H1 (cell line): ENCODE measurements around the gene RFPL2. TPM values are rescaled to one million over a fixed set of nuclear protein-coding genes. Genes with fewer than 3 reads are reported as not detected.

Experiments
- CTCF ChIA-PET: fragments of 300-600 bp; sonication (Branson Sonifier 250); formaldehyde crosslinking; loops from one replicate; lab custom pipeline; 2021; ENCODE audit not compliant: partially characterized antibody; lab: Charles Lee
- POLR2A ChIA-PET: fragments of 300-600 bp; sonication (Branson Sonifier 250); formaldehyde crosslinking; loops from one replicate; lab custom pipeline; 2021; ENCODE audit warnings: inconsistent platforms; ENCODE audit not compliant: partially characterized antibody; lab: Charles Lee
- DNase-seq, 2 experiments: peaks; one replicate each; pipeline versions ENCODE4 v3.0.0 to v3.0.0-alpha.2; 2010 to 2022; ENCODE audit warnings: low spot score in 2 of 2, low read depth in 1 of 2, mixed read lengths in 1 of 2
- FAIRE-seq: peaks from 2 replicates; lab custom pipeline; 2011; peaks lifted over from hg19 to GRCh38; lab: Jason Lieb, UNC
- H2AFZ ChIP-seq: 2 replicates; pipeline ENCODE4 v1.8.1; 2012; ENCODE audit warnings: low read length, inconsistent platforms
- H2AK5ac ChIP-seq: 2 replicates; pipeline ENCODE4 v1.6.1; 2013; ENCODE audit warnings: low read depth, low read length
- H2BK120ac ChIP-seq: replicated peaks from 2 replicates; pipeline ENCODE3; 2013; ENCODE audit warnings: low read depth, low read length, inconsistent platforms
- H2BK12ac ChIP-seq: 2 replicates; pipeline ENCODE4 v1.6.1; 2013; ENCODE audit warnings: low read depth, low read length
- H2BK15ac ChIP-seq: 2 replicates; pipeline ENCODE4 v1.6.1; 2013; ENCODE audit warnings: low read length
- H2BK20ac ChIP-seq: 2 replicates; pipeline ENCODE4 v1.6.1; 2013; ENCODE audit warnings: low read length
- H2BK5ac ChIP-seq: 2 replicates; pipeline ENCODE4 v1.6.1; 2013; ENCODE audit warnings: low read depth, low read length
- H3K14ac ChIP-seq: 2 replicates; pipeline ENCODE4 v1.6.1; 2013; ENCODE audit warnings: inconsistent platforms; ENCODE audit not compliant: insufficient read length
- H3K18ac ChIP-seq: 2 replicates; pipeline ENCODE4 v1.6.1; 2013; ENCODE audit warnings: low read length; ENCODE audit errors: extremely low read depth
- H3K23ac ChIP-seq: 2 replicates; pipeline ENCODE4 v1.6.1; 2013; ENCODE audit warnings: inconsistent platforms; ENCODE audit not compliant: insufficient read length
- H3K23me2 ChIP-seq: 2 replicates; pipeline ENCODE4 v1.6.1; 2013; ENCODE audit warnings: low read depth, low read length
- H3K27ac ChIP-seq: 2 replicates; pipeline ENCODE4 v1.6.1; 2011; ENCODE audit warnings: low read depth, low read length, inconsistent platforms
- H3K27me3 ChIP-seq, 4 experiments: replicated peaks in 1 of 4; 1 replicate in 1 of 4; 2 replicates in 3 of 4; pipeline versions ENCODE4 v1.6.1 to v1.8.1; 2011 to 2013; ENCODE audit warnings: low read length in 3 of 4, mild to moderate bottlenecking in 3 of 4, inconsistent platforms in 2 of 4, mixed read lengths in 2 of 4, moderate library complexity in 1 of 4; ENCODE audit not compliant: control insufficient read depth in 3 of 4, insufficient read depth in 3 of 4; ENCODE audit errors: extremely low read depth in 1 of 4
- H3K36me3 ChIP-seq, 4 experiments: 2 replicates each; pipeline versions ENCODE4 v1.6.1 to v1.8.1; 2011 to 2013; ENCODE audit warnings: mild to moderate bottlenecking in 4 of 4, low read length in 3 of 4, moderate library complexity in 2 of 4, control low read depth in 1 of 4, inconsistent platforms in 1 of 4; ENCODE audit not compliant: insufficient read depth in 4 of 4, control insufficient read depth in 2 of 4
- H3K4ac ChIP-seq: replicated peaks from 2 replicates; pipeline ENCODE3; 2013; ENCODE audit warnings: low read length, low read depth, mixed read lengths, inconsistent platforms; ENCODE audit not compliant: insufficient read length
- H3K4me1 ChIP-seq, 4 experiments: replicated peaks in 1 of 4; 1 replicate in 1 of 4; 2 replicates in 3 of 4; pipeline versions ENCODE4 v1.6.1 to v1.8.1; 2011 to 2013; ENCODE audit warnings: low read length in 3 of 4, inconsistent platforms in 2 of 4, mixed read lengths in 1 of 4; ENCODE audit not compliant: insufficient read depth in 4 of 4, control insufficient read depth in 3 of 4
- H3K4me2 ChIP-seq, 2 experiments: 2 replicates each; pipeline versions ENCODE4 v1.6.1 to v1.8.1; 2011 to 2013; ENCODE audit warnings: low read depth in 2 of 2, low read length in 2 of 2, control low read depth in 1 of 2, inconsistent platforms in 1 of 2, mild to moderate bottlenecking in 1 of 2; ENCODE audit not compliant: insufficient read depth in 1 of 2
- H3K4me3 ChIP-seq, 4 experiments: fragments of 200-600, 300-600 bp in 1 of 4; sonication (generic), shearing (Covaris generic), sonication (Bioruptor Twin) in 1 of 4; 2 replicates each; pipeline versions ENCODE4 v1.5.1 to v1.8.1; 2011 to 2016; ENCODE audit warnings: low read length in 4 of 4, low read depth in 3 of 4, control low read depth in 2 of 4, inconsistent platforms in 2 of 4, mild to moderate bottlenecking in 2 of 4, mixed read lengths in 1 of 4, moderate library complexity in 1 of 4; ENCODE audit not compliant: insufficient read depth in 2 of 4; ENCODE audit errors: extremely low read depth in 1 of 4
- H3K56ac ChIP-seq: replicated peaks from 2 replicates; pipeline ENCODE3; 2013; ENCODE audit warnings: low read depth, mild to moderate bottlenecking, mixed read lengths, low read length, inconsistent platforms; ENCODE audit not compliant: insufficient read length
- H3K79me1 ChIP-seq: 2 replicates; pipeline ENCODE4 v1.6.1; 2013; ENCODE audit warnings: low read depth, low read length, control low read depth
- H3K79me2 ChIP-seq, 2 experiments: 2 replicates each; pipeline versions ENCODE4 v1.6.1 to v1.8.1; 2012 to 2013; ENCODE audit warnings: low read length in 2 of 2, mild to moderate bottlenecking in 2 of 2, inconsistent platforms in 1 of 2; ENCODE audit not compliant: insufficient read depth in 2 of 2, control insufficient read depth in 1 of 2
- H3K9ac ChIP-seq, 4 experiments: replicated peaks in 1 of 4; 1 replicate in 1 of 4; 2 replicates in 3 of 4; pipeline versions ENCODE4 v1.6.1 to v1.8.1; 2011 to 2013; ENCODE audit warnings: low read depth in 3 of 4, low read length in 3 of 4, control low read depth in 2 of 4, mild to moderate bottlenecking in 2 of 4, moderate library complexity in 2 of 4, inconsistent platforms in 1 of 4; ENCODE audit errors: extremely low read depth in 1 of 4
- H3K9me3 ChIP-seq, 2 experiments: 2 replicates each; pipeline versions ENCODE4 v1.6.1 to v1.8.1; 2012 to 2013; ENCODE audit warnings: mild to moderate bottlenecking in 2 of 2, moderate library complexity in 2 of 2, control low read depth in 1 of 2, inconsistent platforms in 1 of 2, low read depth in 1 of 2, low read length in 1 of 2, mixed read lengths in 1 of 2; ENCODE audit not compliant: insufficient read depth in 2 of 2
- H4K20me1 ChIP-seq, 2 experiments: replicated peaks in 1 of 2; 2 replicates each; pipeline versions ENCODE3 to v1.8.1; 2011 to 2013; ENCODE audit warnings: inconsistent platforms in 2 of 2, low read length in 2 of 2, mild to moderate bottlenecking in 1 of 2; ENCODE audit not compliant: insufficient read depth in 2 of 2, control insufficient read depth in 1 of 2
- H4K5ac ChIP-seq: 2 replicates; pipeline ENCODE4 v1.6.1; 2013; ENCODE audit warnings: low read length, low read depth, mixed read lengths, inconsistent platforms; ENCODE audit not compliant: insufficient read length
- H4K8ac ChIP-seq: 2 replicates; pipeline ENCODE4 v1.8.0; 2013; ENCODE audit warnings: mild to moderate bottlenecking, moderate library complexity, low read length, inconsistent platforms; ENCODE audit not compliant: insufficient read depth; ENCODE audit errors: extremely low read depth
- H4K91ac ChIP-seq: replicated peaks from 2 replicates; pipeline ENCODE3; 2013; ENCODE audit warnings: low read length, mixed read lengths, inconsistent platforms; ENCODE audit not compliant: insufficient read length
- ASH2L ChIP-seq: fragments of 200-600, 300-600 bp; sonication (generic); IDR thresholded peaks from one replicate; pipeline ENCODE4 v1.7.1; 2017; ENCODE audit warnings: low read length
- CEBPB ChIP-seq: IDR thresholded peaks from 2 replicates; pipeline ENCODE4 v1.6.1; 2012; ENCODE audit warnings: low read depth, low read length
- CHD1 ChIP-seq: IDR thresholded peaks from 2 replicates; pipeline ENCODE4 v1.6.1; 2012; ENCODE audit warnings: low read depth, low read length, improper control_type of control experiment
- EGR1 ChIP-seq: IDR thresholded peaks from 2 replicates; pipeline ENCODE4 v1.6.1; 2011; ENCODE audit warnings: low read depth, low read length, borderline replicate concordance
- EZH2 ChIP-seq: fragments of 200-600 bp; sonication (generic); IDR thresholded peaks from 2 replicates; pipeline ENCODE4 v1.7.1; 2012; ENCODE audit warnings: low read depth, mild to moderate bottlenecking, moderate library complexity, low read length, inconsistent platforms; ENCODE audit not compliant: severe bottlenecking
- GABPA ChIP-seq: IDR thresholded peaks from 2 replicates; pipeline ENCODE4 v1.6.1; 2011; ENCODE audit warnings: mild to moderate bottlenecking, low read length, moderate library complexity, borderline replicate concordance; ENCODE audit not compliant: insufficient read depth
- HDAC6 ChIP-seq: IDR thresholded peaks from one replicate; pipeline ENCODE4 v1.7.1; 2012; ENCODE audit warnings: low read depth, mild to moderate bottlenecking, inconsistent platforms, low read length, moderate library complexity
- NRF1 ChIP-seq: IDR thresholded peaks from 2 replicates; pipeline ENCODE4 v1.6.1; 2011; ENCODE audit warnings: mild to moderate bottlenecking, low read depth, low read length, improper control_type of control experiment
- POLR2A ChIP-seq, 2 experiments: IDR thresholded peaks; 1 replicate in 1 of 2; 2 replicates in 1 of 2; pipeline ENCODE4 v1.6.1; 2011; ENCODE audit warnings: low read depth in 2 of 2, low read length in 2 of 2, mild to moderate bottlenecking in 2 of 2; ENCODE audit errors: control extremely low read depth in 1 of 2
- POU5F1 ChIP-seq: IDR thresholded peaks from 2 replicates; pipeline ENCODE4 v1.6.1; 2011; ENCODE audit warnings: low read depth, mild to moderate bottlenecking, low read length, moderate library complexity
- SIX5 ChIP-seq: IDR thresholded peaks from 2 replicates; pipeline ENCODE4 v1.6.1; 2011; ENCODE audit warnings: mild to moderate bottlenecking, low read depth, low read length
- SP1 ChIP-seq: IDR thresholded peaks from 2 replicates; pipeline ENCODE4 v1.6.1; 2011; ENCODE audit warnings: low read depth, low read length
- SUZ12 ChIP-seq: fragments of 200-600 bp; sonication (generic); IDR thresholded peaks from 2 replicates; pipeline ENCODE4 v1.6.1; 2012; ENCODE audit warnings: mild to moderate bottlenecking, inconsistent platforms, low read length, moderate library complexity, mixed read lengths
- ZNF274 ChIP-seq: IDR thresholded peaks from 2 replicates; pipeline ENCODE4 v1.7.0; 2012; ENCODE audit warnings: low read length, borderline replicate concordance; ENCODE audit errors: extremely low read depth
- WGBS, 2 experiments: shearing (Covaris generic) in 1 of 2; methylation state at CpG; one replicate each; pipeline versions ENCODE4 v1.1.6 to v1.1.7; 2013 to 2015; ENCODE audit warnings: low lambda C conversion rate in 2 of 2, mixed read lengths in 2 of 2, inconsistent platforms in 1 of 2, low coverage in 1 of 2, missing lambda C conversion rate in 1 of 2; ENCODE audit not compliant: insufficient replicate concordance in 2 of 2, insufficient coverage in 1 of 2, insufficient read length in 1 of 2; ENCODE audit errors: extremely low coverage in 1 of 2, missing lambda C conversion rate in 1 of 2; 5-methylcytosine and 5-hydroxymethylcytosine counted together
- polyA plus RNA-seq, 7 experiments: library from polyadenylated mRNA; depleted of rRNA in 3 of 7; stranded (reverse) in 5 of 7; unstranded in 2 of 7; fragments of >200 nt in 5 of 7; fragments of 200-250 nt in 2 of 7; gene quantifications; 1 replicate in 5 of 7; 2 replicates in 1 of 7; 4 replicates in 1 of 7; pipeline versions ENCODE4 v1.2.1 to v1.2.3, GENCODE V29; 2011 to 2013; ENCODE audit warnings: missing spikeins in 2 of 7, mixed read lengths in 2 of 7
- total RNA-seq: library from RNA; stranded (reverse); fragmentation: NEBNext Ultra II Directional; extraction: Animal tissue kit (Norgen Biotek cat#: 25700); gene quantifications from 2 replicates; pipeline ENCODE4 v1.2.1, GENCODE V29; 2021
- TF ChIP-seq, protein P1 (sequence below): IDR thresholded peaks from 2 replicates; pipeline ENCODE4 v1.6.1; 2012; ENCODE audit warnings: inconsistent platforms

Gene RFPL2
- total and polyA plus RNA-seq, 2 of the 8 experiments (the other 6 are each of a cell fraction or from before 2014, with no cell fraction given): 0.15 to 0.19 TPM

DNA sequence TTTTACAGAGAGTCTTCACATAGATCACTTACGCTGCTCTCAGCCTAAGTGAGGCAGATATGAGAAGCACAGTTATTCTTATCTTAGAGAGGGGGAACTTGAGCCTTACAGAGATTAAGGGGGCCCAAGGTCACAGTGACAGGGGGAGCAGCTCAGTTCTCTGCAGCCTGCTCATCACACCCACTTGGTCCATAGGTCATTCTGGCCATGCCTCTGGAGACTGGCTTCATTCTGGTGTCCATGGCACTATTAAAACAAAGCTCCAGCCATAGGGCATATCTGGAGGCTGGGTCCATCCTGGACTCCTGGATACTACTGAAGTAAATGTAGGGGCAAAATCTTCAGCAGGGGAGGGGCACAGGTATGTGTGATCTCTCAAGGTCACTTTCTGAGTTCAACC lies 44.4 kb upstream of the RFPL2 start:
- no peaks in the 10 kb centered on the region for H3K79me2 ChIP-seq
- no peak overlapping the region for H3K4me3 ChIP-seq
- no peaks in the 10 kb centered on the region; the same call in 1 of the 2 replicates for H3K79me1 ChIP-seq
- TF ChIP-seq, protein P1, sequence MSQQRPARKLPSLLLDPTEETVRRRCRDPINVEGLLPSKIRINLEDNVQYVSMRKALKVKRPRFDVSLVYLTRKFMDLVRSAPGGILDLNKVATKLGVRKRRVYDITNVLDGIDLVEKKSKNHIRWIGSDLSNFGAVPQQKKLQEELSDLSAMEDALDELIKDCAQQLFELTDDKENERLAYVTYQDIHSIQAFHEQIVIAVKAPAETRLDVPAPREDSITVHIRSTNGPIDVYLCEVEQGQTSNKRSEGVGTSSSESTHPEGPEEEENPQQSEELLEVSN: no peak
- no peak for TF ChIP-seq SIX5
- TF ChIP-seq NRF1: no peak
- no peak for TF ChIP-seq EZH2
- no peak for TF ChIP-seq ASH2L
- TF ChIP-seq HDAC6: no peak
- TF ChIP-seq ZNF274: no peak
- no peak for TF ChIP-seq CHD1
- TF ChIP-seq GABPA: no peak
- no peak for TF ChIP-seq SP1
- no peak for TF ChIP-seq EGR1
- no peak for TF ChIP-seq POLR2A (IDR thresholded peaks at IDR 0.05; ENCODE audit: control extremely low read depth in 1 of 2, low read depth in 2 of 2, low read length in 2 of 2)
- no peak for TF ChIP-seq CEBPB
- TF ChIP-seq SUZ12: no peak
- TF ChIP-seq POU5F1: no peak
- no peaks in the 10 kb centered on the region for H3K23me2 ChIP-seq
- no peaks in the 10 kb centered on the region for H3K4me1 ChIP-seq
- H2BK5ac ChIP-seq: no peak overlapping the region
- no peak overlapping the region for H3K18ac ChIP-seq
- DNase-seq (no peak), FAIRE-seq (no peak)
- H4K8ac ChIP-seq: no peak overlapping the region
- H3K9me3 ChIP-seq: no peaks in the 10 kb centered on the region
- H2BK15ac ChIP-seq: no peak overlapping the region
- no peak overlapping the region for H2BK120ac ChIP-seq
- H3K27ac ChIP-seq: no peak overlapping the region
- no peaks in the 10 kb centered on the region for H3K36me3 ChIP-seq
- no peak overlapping the region for H3K9ac ChIP-seq
- no peak overlapping the region for H4K91ac ChIP-seq
- no peak overlapping the region for H2AK5ac ChIP-seq
- H2BK20ac ChIP-seq: no peak overlapping the region
- H3K4me2 ChIP-seq: no peak overlapping the region
- H2AFZ ChIP-seq: no peak overlapping the region
- 83% methylated on average over 1 of the region's 1 CpG; no CpG with 5 or more reads in 1 of the 2 experiments for WGBS, 2 experiments
- no peak overlapping the region for H3K14ac ChIP-seq
- H3K4ac ChIP-seq: no peak overlapping the region
- no peaks in the 10 kb centered on the region for H3K27me3 ChIP-seq
- no peak overlapping the region for H3K23ac ChIP-seq
- no peak overlapping the region for H4K5ac ChIP-seq
- H4K20me1 ChIP-seq: no peaks in the 10 kb centered on the region
- no peak overlapping the region for H3K56ac ChIP-seq
- ChIA-PET POLR2A (no interaction called here), CTCF (interaction anchor here (1.6 kb wide), 1 partner anchor 17 kb away, joined by 5 read pairs; no protein-coding TSS in a partner anchor)
- H2BK12ac ChIP-seq: no peak overlapping the region
